Ovary (tissue), 9 donors: Measurements from ENCODE around the gene HNRNPF. TPM values are rescaled to one million over a fixed set of nuclear protein-coding genes. Genes with fewer than 3 reads are reported as not detected.
A peak's percentile ranks its signal among the peaks of the same experiment; 100 is the strongest.

Source experiments
- DNase-seq, 5 donors: peaks; one replicate each; pipeline ENCODE4 v3.0.0-alpha.2; 2019 to 2020
- H3K27ac ChIP-seq, 2 donors: fragments of 200-600 bp; one replicate each; pipeline versions ENCODE4 v1.5.1 to v1.8.0; 2019 to 2022
- H3K27me3 ChIP-seq: fragments of 200-600 bp; one replicate; pipeline ENCODE4 v1.8.0; 2022
- H3K36me3 ChIP-seq: fragments of 200-600 bp; sonication (generic); one replicate; pipeline ENCODE4 v1.5.1; 2019
- H3K4me1 ChIP-seq: one replicate; pipeline ENCODE4 v1.8.1; 2013; ENCODE audit warnings: mild to moderate bottlenecking, moderate library complexity; ENCODE audit not compliant: insufficient read depth
- H3K4me3 ChIP-seq: fragments of 200-600 bp; sonication (generic); one replicate; pipeline ENCODE4 v1.5.1; 2017
- H3K9me3 ChIP-seq, 2 donors: fragments of 200-600 bp in 1 of 2; sonication (generic) in 1 of 2; one replicate each; pipeline versions ENCODE4 v1.5.1 to v1.8.1; 2013 to 2019; ENCODE audit warnings: mild to moderate bottlenecking in 1 of 2, moderate library complexity in 1 of 2
- CTCF ChIP-seq, 3 donors: fragments of 450-650 bp in 2 of 3; fragments of 200-600 bp in 1 of 3; IDR thresholded peaks; one replicate each; pipeline versions ENCODE4 v1.5.1 to v1.8.0; 2016 to 2022; ENCODE audit warnings: antibody characterized with exemption in 3 of 3, mild to moderate bottlenecking in 1 of 3
- EP300 ChIP-seq: sonication (generic); formaldehyde crosslinking; IDR thresholded peaks from one replicate; pipeline ENCODE4 v1.6.1; 2017; ENCODE audit warnings: antibody characterized with exemption
- POLR2A ChIP-seq: fragments of 450-650 bp; IDR thresholded peaks from one replicate; pipeline ENCODE4 v1.6.1; 2017; ENCODE audit warnings: antibody characterized with exemption, mild to moderate bottlenecking, moderate library complexity
- WGBS, 3 donors: extraction: QIAGEN DNeasy Blood & Tissue Kit in 1 of 3; methylation state at CpG; one replicate each; pipeline versions ENCODE4 v1.1.5 to v1.1.7; 2013 to 2017; 5-methylcytosine and 5-hydroxymethylcytosine counted together
- intact Hi-C, 4 donors: fragments of 100-400 bp; cut with DNase I; formaldehyde crosslinking; loops; one replicate each; pipeline versions ENCODE4 v1.11.0 to v1.15.1; 2022 to 2023
- polyA plus RNA-seq, 2 donors: library from polyadenylated mRNA; stranded (reverse); fragments of 200-250 nt in 1 of 2; fragments of 350-450 nt in 1 of 2; fragmentation: Illumina TruSeq in 1 of 2; extraction: RNeasy Lipid Tissue Mini Kit (QIAGEN cat#74804) in 1 of 2; gene quantifications; one replicate each; pipeline ENCODE4 v1.2.3, GENCODE V29; 2013 to 2014
- total RNA-seq, 7 donors: library from RNA; depleted of rRNA in 2 of 7; stranded (reverse); fragments of >200 nt in 2 of 7; fragmentation: NEBNext Ultra II Directional in 3 of 7; extraction: Animal tissue kit (Norgen Biotek cat#: 25700) in 3 of 7; gene quantifications; one replicate each; pipeline versions ENCODE4 v1.1.0 to v1.2.4, GENCODE V29; 2016 to 2023
- donor health status: DM: no; HTN: no; CAD: no; lungs with moderate emphysema.
- donor health status: DM: no; HTN: no; CAD: no.
- donor health status: Bipolar disorder and iron deficiency.
- donor health status: DM: yes; HTN: yes; CAD: no.
- donor health status: DM: no; HTN: no; CAD: no.
- donor health status: DM: yes; HTN: yes; CAD: no.

HNRNPF gene
- total and polyA plus RNA-seq, 9 donors, result 95.1 to 220 (median 166) TPM

GRCh38 chr10:43389867-43390266, 19.1 kb downstream of the HNRNPF start:
- Histone ChIP-seq H3K27ac (no peak overlapping the region), H3K36me3 (no peaks in the 10 kb centered on the region)
- WGBS, 3 donors, result 45 to 58% (median 49%) methylated on average over 3 of the region's 3 CpGs

GRCh38 chr10:43387678-43388032, 21.3 kb downstream of the HNRNPF start:
- H3K36me3 ChIP-seq, result no peaks in the 10 kb centered on the region
- TF ChIP-seq POLR2A (no peak), EP300 (no peak), CTCF (IDR thresholded peaks at IDR 0.05) (no peak)
- H3K4me1 ChIP-seq, result peaks cover 2% of the 10 kb centered on the region
- DNase-seq, result peak in 1 of 5 donors; percentile 17
- H3K27ac ChIP-seq, result no peak overlapping the region
- no peaks in the 10 kb centered on the region for H3K9me3 ChIP-seq
- H3K4me3 ChIP-seq, result no peak overlapping the region
- intact Hi-C loops, result no loop called here
- H3K27me3 ChIP-seq, result no peaks in the 10 kb centered on the region
- WGBS, 3 donors, result 66 to 73% (median 72%) methylated on average over 5 of the region's 5 CpGs

More at GRCh38 chr10:43389867-43390266, 19.1 kb downstream of the HNRNPF start:
- H3K27me3 ChIP-seq, result no peaks in the 10 kb centered on the region
- peak in 1 of 5 donors; percentile 7 for DNase-seq
- H3K4me3 ChIP-seq, result no peak overlapping the region
- intact Hi-C loops, result no loop called here
- TF ChIP-seq CTCF (IDR thresholded peaks at IDR 0.05) (no peak), EP300 (no peak), POLR2A (no peak)
- no peaks in the 10 kb centered on the region for H3K4me1 ChIP-seq
- no peaks in the 10 kb centered on the region for H3K9me3 ChIP-seq

- no peak overlapping the region for H3K27ac ChIP-seq
- H3K9me3 ChIP-seq, result no peaks in the 10 kb centered on the region
- peaks cover 2% of the 10 kb centered on the region for H3K4me1 ChIP-seq
- no peaks in the 10 kb centered on the region for H3K36me3 ChIP-seq
- DNase-seq, result peak in 1 of 5 donors; percentile 24
- 89 to 92% (median 90%) methylated on average over 28 to 29 of the region's 29 CpGs for WGBS, 3 donors
- intact Hi-C loops, result no loop called here
- no peak for TF ChIP-seq POLR2A
- H3K27me3 ChIP-seq, result no peaks in the 10 kb centered on the region
- no peak overlapping the region for H3K4me3 ChIP-seq
These were observed 21.9 kb downstream of the HNRNPF start for GRCh38 chr10:43386981-43387677.

- DNase-seq, result peak in 1 of 5 donors; percentile 13
- no peak for TF ChIP-seq CTCF (IDR thresholded peaks at IDR 0.05)
- TF ChIP-seq POLR2A, result no peak
- TF ChIP-seq EP300, result no peak
- Histone ChIP-seq H3K36me3 (no peaks in the 10 kb centered on the region), H3K27ac (no peak overlapping the region), H3K4me1 (peaks cover 2% of the 10 kb centered on the region), H3K9me3 (no peaks in the 10 kb centered on the region), H3K4me3 (no peak overlapping the region), H3K27me3 (no peaks in the 10 kb centered on the region)
- intact Hi-C loops, result no loop called here
- WGBS, 3 donors, result 91 to 93% (median 91%) methylated on average over 4 of the region's 4 CpGs
These were observed 22.4 kb downstream of the HNRNPF start for GRCh38 chr10:43386549-43386948.

- intact Hi-C loops, result no loop called here
- Histone ChIP-seq H3K36me3 (no peaks in the 10 kb centered on the region), H3K4me3 (no peak overlapping the region), H3K27ac (no peak overlapping the region), H3K9me3 (no peaks in the 10 kb centered on the region), H3K4me1 (peaks cover 2% of the 10 kb centered on the region), H3K27me3 (no peaks in the 10 kb centered on the region)
- WGBS, 3 donors, result 69 to 73% (median 70%) methylated on average over 5 of the region's 5 CpGs
- DNase-seq, result no peak
- no peak for TF ChIP-seq POLR2A
- no peak for TF ChIP-seq CTCF (IDR thresholded peaks at IDR 0.05)
- no peak for TF ChIP-seq EP300
These were observed 23.5 kb downstream of the HNRNPF start for GRCh38 chr10:43385412-43386004.
